RCC 7860 (cell line): Measurements from ENCODE around the gene TFB1M.
A peak's percentile ranks its signal among the peaks of the same experiment; 100 is the strongest.

ENCODE experiments used
- DNase-seq: peaks from one replicate; pipeline ENCODE4 v3.0.0-alpha.2; 2015; ENCODE audit warnings: low spot score
- FAIRE-seq: peaks from 2 replicates; lab custom pipeline; 2012; peaks lifted over from hg19 to GRCh38; lab: Jason Lieb, UNC

Gene TFB1M

GRCh38 chr6:155265843-155266535 lies 48.3 kb downstream of the TFB1M start:
- FAIRE-seq (no peak), DNase-seq (no peak)

GRCh38 chr6:155264693-155265320 lies 49.5 kb downstream of the TFB1M start:
- DNase-seq (no peak), FAIRE-seq (no peak)

GRCh38 chr6:155263373-155264063 lies 50.8 kb downstream of the TFB1M start, which contains the start of gene CLDN20:
TSS of gene CLDN20 (plus strand) at chr6:155264013. CDS start at chr6:155275720, 11,707 bp downstream.
- no peak for FAIRE-seq

GRCh38 chr6:155262655-155263054 lies 51.6 kb downstream of the TFB1M start:
- FAIRE-seq (no peak), DNase-seq (no peak)

More at GRCh38 chr6:155263373-155264063, 50.8 kb downstream of the TFB1M start, which contains the start of gene CLDN20:
- no peak for DNase-seq

GRCh38 chr6:155261111-155261900 lies 53.0 kb downstream of the TFB1M start:
- no peak for FAIRE-seq
- no peak for DNase-seq

- FAIRE-seq (no peak), DNase-seq (no peak)
These were observed 53.6 kb downstream of the TFB1M start for GRCh38 chr6:155260686-155261085.

GRCh38 chr6:155259897-155260296 lies 54.4 kb downstream of the TFB1M start:
- FAIRE-seq (no peak), DNase-seq (no peak)

- DNase-seq (no peak), FAIRE-seq (no peak)
These were observed 55.1 kb downstream of the TFB1M start for GRCh38 chr6:155259204-155259603.

- FAIRE-seq (no peak), DNase-seq (no peak)
These were observed 56.5 kb downstream of the TFB1M start for GRCh38 chr6:155257796-155258195.

GRCh38 chr6:155256122-155256795 lies 58.0 kb downstream of the TFB1M start:
- FAIRE-seq (no peak), DNase-seq (no peak)

GRCh38 chr6:155254139-155254538 lies 60.1 kb downstream of the TFB1M start:
- FAIRE-seq (no peak), DNase-seq (no peak)

GRCh38 chr6:155253337-155253736 lies 60.9 kb downstream of the TFB1M start:
- FAIRE-seq (no peak), DNase-seq (no peak)

GRCh38 chr6:155252581-155252980 lies 61.7 kb downstream of the TFB1M start:
- no peak for FAIRE-seq
- no peak for DNase-seq

GRCh38 chr6:155250701-155251381 lies 63.4 kb downstream of the TFB1M start:
- FAIRE-seq (no peak), DNase-seq (no peak)

- FAIRE-seq: no peak
- DNase-seq: no peak
These were observed 66.0 kb downstream of the TFB1M start for GRCh38 chr6:155248008-155249001.

- peak; percentile 37 for DNase-seq
- FAIRE-seq: no peak
These were observed 66.7 kb downstream of the TFB1M start for GRCh38 chr6:155247618-155248007.

GRCh38 chr6:155246825-155247224 lies 67.5 kb downstream of the TFB1M start:
- DNase-seq: no peak
- FAIRE-seq: no peak

- DNase-seq (no peak), FAIRE-seq (no peak)
These were observed 68.5 kb downstream of the TFB1M start for GRCh38 chr6:155245831-155246230.

GRCh38 chr6:155245193-155245592 lies 69.1 kb downstream of the TFB1M start:
- DNase-seq (no peak), FAIRE-seq (no peak)
